Effector CD4-positive, alpha-beta T cell (primary cell): ENCODE data around the gene ASPG.

Experiments
- DNase-seq: peaks from one replicate; pipeline ENCODE4 v3.0.0-alpha.2; 2020

The ASPG gene

DNA sequence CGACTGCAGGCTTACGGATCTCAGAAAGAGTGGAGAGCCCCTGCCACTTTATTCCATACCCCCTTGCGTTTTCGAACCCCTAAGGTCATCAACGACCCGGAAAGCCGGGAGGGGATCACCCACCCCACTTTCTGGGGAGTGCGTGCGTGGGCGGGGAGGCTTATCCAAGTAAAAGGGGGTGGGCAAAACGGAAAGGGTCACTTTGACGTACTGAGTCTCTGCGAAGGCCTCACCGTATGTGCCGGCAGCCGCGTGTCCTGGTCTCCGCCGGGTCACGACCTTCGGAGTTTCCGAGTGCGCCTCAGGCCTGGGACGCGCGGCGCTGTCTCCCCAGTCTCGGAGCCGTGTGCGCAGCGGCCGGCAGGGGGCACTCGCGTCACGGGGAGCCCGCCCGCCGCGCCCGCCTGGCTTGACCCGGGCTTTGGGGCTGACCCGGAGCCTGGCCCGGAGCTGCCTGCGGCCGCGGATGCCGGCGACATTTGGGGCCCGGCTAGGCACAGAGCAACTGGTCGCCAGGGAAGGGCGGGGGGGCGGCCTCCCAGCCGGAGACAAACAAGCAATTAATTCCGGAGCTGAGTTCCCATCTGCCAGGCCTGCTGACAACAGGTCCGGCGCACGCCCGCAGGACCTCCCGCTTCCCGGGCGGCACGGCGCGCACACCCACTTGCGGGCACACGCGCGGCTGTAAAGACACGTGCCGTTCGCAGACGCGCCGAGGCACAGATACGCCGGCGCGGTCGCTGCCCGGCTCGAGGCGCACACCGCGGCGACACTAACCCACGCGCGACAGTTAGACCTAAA, 52.0 kb downstream of the ASPG start:
- DNase-seq: peak; percentile 38

GRCh38 chr14:104138098-104138717, 52.7 kb downstream of the ASPG start, which contains the start of gene KIF26A:
TSS of gene KIF26A (plus strand) at chr14:104138587. CDS start at chr14:104138723, 136 bp downstream.
- DNase-seq: no peak

DNA sequence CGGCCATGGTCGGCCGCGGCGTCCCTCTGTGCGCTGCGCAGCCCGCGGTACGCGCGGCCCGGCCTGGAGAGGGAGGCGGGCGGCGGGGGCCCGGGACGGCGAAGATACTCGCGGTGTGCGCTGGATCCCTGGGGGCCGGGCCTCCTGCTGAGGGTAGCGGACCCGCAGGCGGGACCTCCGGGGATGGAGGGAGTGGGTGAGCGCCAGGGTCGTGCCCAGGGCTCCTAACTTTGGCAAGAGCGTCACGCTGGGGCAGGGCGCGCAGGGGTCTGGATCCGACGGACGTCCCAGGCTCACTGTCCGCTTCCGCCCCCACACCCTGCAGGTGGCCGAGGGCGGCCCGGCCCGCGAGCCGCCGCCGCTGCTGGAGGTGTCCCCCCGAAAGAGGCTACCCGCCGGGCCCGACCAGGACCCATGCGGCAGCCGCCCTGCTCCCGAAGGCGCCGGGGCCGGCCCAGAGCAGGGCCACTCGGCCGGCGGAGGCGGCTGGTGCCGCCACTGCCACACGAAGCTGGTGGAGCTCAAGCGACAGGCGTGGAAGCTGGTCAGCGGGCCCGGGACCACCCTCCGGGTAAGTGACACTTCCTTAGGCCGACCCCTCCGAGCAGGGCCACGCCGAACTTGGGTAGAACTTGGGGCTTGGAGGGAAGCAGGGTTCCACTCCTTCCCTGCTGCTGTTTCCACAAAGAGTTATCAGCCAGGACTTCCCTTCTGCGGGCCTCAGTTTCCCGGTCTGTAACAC, 53.4 kb downstream of the ASPG start:
- DNase-seq: no peak

GRCh38 chr14:104139460-104140212, 54.1 kb downstream of the ASPG start:
- DNase-seq: no peak

DNA sequence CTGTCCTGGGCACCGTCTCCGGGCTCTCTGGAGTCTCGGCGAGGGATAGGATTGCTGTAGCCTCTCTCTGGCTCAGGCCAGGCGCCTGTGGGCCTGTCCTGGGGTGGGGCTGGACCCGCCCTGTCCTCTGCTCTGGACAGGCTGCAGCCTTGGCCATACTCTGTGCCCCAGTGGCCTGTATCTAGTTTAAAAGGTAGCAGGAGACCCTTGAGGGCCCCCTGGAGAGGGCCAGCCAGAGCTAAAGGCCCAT, 54.6 kb downstream of the ASPG start:
- DNase-seq: no peak

DNA sequence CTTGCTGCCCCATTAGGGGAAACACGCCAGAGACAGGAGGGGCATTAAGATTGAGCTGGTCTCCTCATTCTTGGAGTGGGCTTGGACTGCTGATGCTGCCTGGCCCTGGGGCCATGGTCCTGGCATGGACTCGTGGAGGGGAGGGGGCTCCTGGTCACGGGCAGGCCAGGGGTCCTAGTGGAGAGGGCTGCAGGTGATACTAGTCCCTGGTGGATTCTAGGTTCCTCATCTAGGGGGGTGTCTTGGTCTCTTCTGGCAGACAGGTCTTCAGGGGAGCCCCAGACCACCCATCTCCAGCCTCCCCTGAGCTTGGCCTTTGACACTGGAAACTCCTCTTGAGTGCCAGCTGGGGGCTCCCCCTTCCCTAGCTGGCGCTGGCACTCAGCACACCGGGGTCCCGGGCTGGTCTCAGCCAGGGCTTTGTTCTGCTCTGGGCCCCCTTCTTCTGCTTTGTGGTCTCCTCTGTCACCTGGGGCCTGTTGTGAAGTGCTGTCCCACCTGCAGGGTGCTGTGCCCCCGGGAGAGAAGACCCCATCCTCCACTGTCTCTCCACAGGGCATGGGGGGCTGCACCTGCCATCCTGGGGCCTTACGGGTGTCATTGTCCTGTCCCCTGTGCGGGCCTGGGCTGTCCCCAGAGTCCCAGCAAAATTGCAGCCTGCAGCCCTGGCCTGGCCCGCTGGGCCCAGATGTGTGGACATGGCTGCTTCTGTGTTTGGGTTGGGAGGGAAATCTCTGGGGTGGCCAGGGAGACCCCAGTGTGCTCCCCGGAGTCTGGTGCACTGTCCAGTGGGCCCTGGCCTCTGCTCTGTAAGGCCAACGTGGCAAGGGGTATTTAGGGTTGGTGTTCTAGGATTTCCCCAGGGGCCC, 55.2 kb downstream of the ASPG start:
- DNase-seq: no peak

- no peak for DNase-seq
Observed at GRCh38 chr14:104141621-104142091, 56.2 kb downstream of the ASPG start.

GRCh38 chr14:104142136-104142945, 56.8 kb downstream of the ASPG start:
- no peak for DNase-seq

- no peak for DNase-seq
Observed at GRCh38 chr14:104142946-104143470, 57.5 kb downstream of the ASPG start.

GRCh38 chr14:104143521-104144452, 58.3 kb downstream of the ASPG start:
- DNase-seq: no peak

DNA sequence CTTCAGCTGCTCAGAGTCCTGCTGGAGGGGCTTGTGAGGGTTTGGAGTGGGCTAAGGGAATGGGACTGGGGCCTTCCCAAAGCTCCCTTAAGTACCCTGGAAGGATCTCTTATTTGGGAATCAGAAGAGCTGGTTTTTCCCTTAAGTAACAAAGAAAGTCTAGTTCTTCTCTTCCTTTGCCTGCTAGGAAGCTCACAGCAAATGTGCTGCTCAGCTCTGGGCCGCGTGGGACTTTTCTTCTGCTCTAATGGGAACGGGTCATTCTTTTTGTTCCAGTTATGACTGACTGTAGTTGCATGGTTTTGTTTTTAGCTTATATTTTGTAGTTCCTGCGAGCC, 58.9 kb downstream of the ASPG start:
- DNase-seq: no peak

DNA sequence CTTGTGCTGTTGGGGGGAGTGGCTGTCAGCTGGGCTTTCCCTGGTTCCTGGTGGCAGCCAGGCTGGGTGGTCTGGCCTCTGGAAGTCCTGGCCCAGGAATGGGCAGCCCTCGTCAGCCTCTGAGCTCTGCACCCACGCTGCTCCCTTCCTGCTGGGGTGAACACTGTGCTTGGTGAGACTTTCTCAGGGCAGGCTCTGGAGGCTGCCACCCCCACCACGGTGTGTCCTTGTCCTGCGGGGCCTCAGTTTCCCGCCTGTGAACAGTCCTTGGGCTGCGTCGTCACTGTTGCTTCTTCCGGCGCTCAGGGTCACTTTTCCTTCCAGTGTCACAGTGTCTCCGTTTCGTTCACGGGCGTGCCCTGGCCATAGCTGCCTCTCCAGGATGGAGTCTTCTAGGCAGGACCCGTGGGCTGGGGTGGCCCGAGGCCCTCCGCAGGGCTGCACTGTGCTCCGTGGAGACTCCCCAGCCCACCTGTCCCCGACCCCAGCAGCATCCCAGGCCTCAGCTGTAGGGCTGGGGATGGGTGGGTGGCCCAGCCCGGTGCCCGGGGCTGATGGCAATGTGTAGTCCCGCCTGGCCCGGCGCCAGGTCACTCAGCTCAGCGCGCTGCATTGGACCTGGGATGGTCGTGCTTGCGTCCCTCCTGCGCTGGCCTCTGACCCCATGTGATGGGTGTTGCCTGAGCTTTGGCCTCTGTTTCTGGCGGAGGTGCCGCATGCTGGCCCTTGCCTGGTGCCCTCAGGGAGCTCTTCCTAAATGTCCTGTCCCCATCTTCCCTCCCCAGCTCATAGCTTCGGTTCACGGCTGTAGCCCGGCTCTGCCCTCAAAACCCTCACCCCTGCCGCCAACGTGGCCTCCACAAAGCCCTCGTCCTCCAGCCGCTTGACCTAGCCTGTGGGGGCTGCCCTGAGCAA, 59.7 kb downstream of the ASPG start:
- DNase-seq: no peak

DNA sequence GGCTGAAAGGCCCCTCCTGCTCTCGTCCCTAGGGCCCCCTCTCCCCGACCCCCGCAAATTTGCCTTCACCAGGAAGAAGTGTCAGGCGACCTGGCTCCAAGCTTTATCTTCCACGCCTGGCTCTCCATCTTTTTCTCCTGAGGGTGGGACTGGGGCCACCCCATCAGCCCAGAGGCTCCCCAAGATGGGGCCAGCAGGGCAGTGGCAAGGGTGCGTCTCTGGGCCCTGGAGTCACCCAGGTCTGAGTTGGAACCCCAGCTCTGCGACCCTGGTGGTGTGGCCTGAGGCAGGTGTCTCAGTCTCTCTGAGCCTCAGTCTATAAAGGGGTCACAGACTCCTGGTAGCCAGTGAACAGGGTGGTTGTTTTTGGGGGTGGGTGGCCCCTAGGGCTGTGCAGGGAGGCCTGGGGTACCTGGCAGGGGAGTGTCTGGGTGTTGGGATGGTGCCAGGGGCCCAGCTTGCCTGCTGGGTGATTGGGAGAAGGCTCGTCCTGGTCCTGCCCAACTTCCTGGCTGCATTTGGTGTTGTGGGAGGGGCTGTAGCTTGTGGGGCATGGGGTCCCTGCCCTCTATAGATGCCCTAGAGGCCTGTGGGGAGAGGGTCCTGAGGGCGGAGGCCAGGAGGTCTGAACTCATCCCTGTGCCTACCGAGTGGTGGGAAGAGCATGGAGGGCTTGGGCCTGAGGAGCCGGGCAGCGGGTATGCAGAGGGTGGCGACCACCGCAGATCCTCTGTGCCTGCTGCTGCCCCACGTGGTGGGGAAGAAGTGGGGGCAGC, 60.5 kb downstream of the ASPG start:
- no peak for DNase-seq

- DNase-seq: no peak
Observed at GRCh38 chr14:104146651-104147345, 61.3 kb downstream of the ASPG start.

DNA sequence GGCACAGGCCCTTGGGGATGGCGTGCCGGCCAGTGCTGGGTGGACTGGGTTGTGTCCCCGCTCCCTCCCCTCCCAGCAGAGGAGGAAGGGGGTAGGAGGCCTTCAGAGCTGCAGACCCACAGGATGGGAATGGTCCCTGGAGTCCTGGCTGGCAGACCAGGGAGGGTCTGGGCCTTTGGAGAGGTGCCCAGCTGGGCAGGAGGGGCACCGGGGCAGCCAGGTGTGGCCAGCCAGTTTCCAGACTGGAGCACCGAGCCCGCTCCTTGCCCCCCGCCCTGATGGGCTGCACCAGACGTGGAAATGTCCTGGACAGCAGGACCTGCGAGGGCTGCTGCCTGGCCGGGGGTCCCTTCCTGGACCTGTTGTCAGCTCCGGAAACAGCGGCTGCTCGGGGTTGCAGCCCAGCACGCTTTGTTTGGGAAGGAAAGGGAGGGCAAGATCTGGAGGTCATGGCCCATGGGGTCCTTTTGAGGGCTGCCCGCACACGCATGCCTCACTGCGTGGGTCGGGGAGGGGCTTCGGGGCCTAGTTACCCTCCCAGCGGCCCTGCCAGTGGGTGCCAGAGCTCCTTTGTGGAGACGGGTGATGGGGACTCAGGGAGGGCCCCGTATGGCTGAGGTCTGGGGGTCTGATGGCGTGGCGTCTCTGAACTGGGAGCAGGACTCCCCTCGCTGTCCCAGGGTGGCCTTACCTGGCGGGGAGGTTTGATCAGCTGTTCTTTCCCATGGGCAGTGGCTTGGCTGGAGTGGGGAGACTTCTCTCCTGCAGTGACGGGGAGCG, 62.0 kb downstream of the ASPG start:
- no peak for DNase-seq
